PC-9 (cell line): Measurements from ENCODE around the gene CPSF4L. TPM values are rescaled to one million over a fixed set of nuclear protein-coding genes. Genes with fewer than 3 reads are reported as not detected.

Experiments
- BruUV-seq: library from RNA; stranded (reverse); fragments of 400-500 nt; replicated peaks from 2 replicates; lab custom pipeline; 2021; lab: Mats Ljungman, UMichigan
- CTCF ChIA-PET: fragments of 300-600 bp; sonication (Branson Sonifier 250); formaldehyde crosslinking; loops from one replicate; lab custom pipeline; 2022; ENCODE audit warnings: antibody characterized with exemption; lab: Charles Lee
- POLR2A ChIA-PET: fragments of 300-600 bp; sonication (Branson Sonifier 250); formaldehyde crosslinking; loops from one replicate; lab custom pipeline; 2022; ENCODE audit warnings: antibody characterized with exemption; ENCODE audit not compliant: unreplicated experiment; lab: Charles Lee
- DNase-seq, 2 experiments: peaks; one replicate each; pipeline versions ENCODE4 v3.0.0 to v3.0.0-alpha.2; 2015 to 2022; ENCODE audit warnings: mixed read lengths in 1 of 2
- H2AFZ ChIP-seq: fragments of 200-600 bp; sonication (generic); 2 replicates; pipeline ENCODE4 v1.8.1; 2017; ENCODE audit warnings: antibody characterized with exemption
- H3F3A ChIP-seq: fragments of 200-600 bp; sonication (generic); 2 replicates; pipeline ENCODE4 v1.8.1; 2017; ENCODE audit warnings: antibody characterized with exemption, mild to moderate bottlenecking, low read depth; ENCODE audit not compliant: insufficient read depth
- H3K27ac ChIP-seq: fragments of 200-600 bp; sonication (generic); 2 replicates; pipeline ENCODE4 v1.6.1; 2016; ENCODE audit warnings: mixed run types
- H3K27me3 ChIP-seq: fragments of 200-600 bp; sonication (generic); 2 replicates; pipeline ENCODE4 v1.6.1; 2016; ENCODE audit warnings: low read depth, mixed run types; ENCODE audit not compliant: insufficient read depth
- H3K36me3 ChIP-seq: fragments of 200-600 bp; sonication (generic); 2 replicates; pipeline ENCODE4 v1.6.1; 2016; ENCODE audit warnings: low read depth, mixed run types
- H3K4me1 ChIP-seq: fragments of 200-600 bp; sonication (generic); replicated peaks from 2 replicates; pipeline ENCODE4 v1.6.1; 2016; ENCODE audit warnings: mixed run types; ENCODE audit not compliant: insufficient read depth
- H3K4me2 ChIP-seq: fragments of 200-600 bp; sonication (generic); 2 replicates; pipeline ENCODE4 v1.6.1; 2017; ENCODE audit warnings: mixed run types
- H3K4me3 ChIP-seq: fragments of 200-600 bp; sonication (generic); 2 replicates; pipeline ENCODE4 v1.6.1; 2016; ENCODE audit warnings: mixed run types
- H3K79me2 ChIP-seq: fragments of 200-600 bp; sonication (generic); 2 replicates; pipeline ENCODE4 v1.6.1; 2017; ENCODE audit warnings: low read depth, mixed run types
- H3K9me2 ChIP-seq: fragments of 200-600 bp; sonication (generic); 2 replicates; pipeline ENCODE4 v1.8.1; 2017; ENCODE audit warnings: mild to moderate bottlenecking; ENCODE audit not compliant: insufficient read depth
- H3K9me3 ChIP-seq: fragments of 200-600 bp; sonication (generic); 2 replicates; pipeline ENCODE4 v1.8.1; 2016; ENCODE audit warnings: low read depth; ENCODE audit not compliant: insufficient read depth
- H4K20me1 ChIP-seq: fragments of 200-600 bp; sonication (generic); 2 replicates; pipeline ENCODE4 v1.8.1; 2017; ENCODE audit not compliant: insufficient read depth
- EZH2 ChIP-seq: fragments of 200-600 bp; sonication (generic); IDR thresholded peaks from 2 replicates; pipeline ENCODE4 v1.8.0; 2017; ENCODE audit warnings: antibody characterized with exemption, low read depth
- intact Hi-C: fragments of 100-400 bp; cut with micrococcal nuclease; formaldehyde crosslinking; loops from one replicate; pipeline ENCODE4 v1.10.0; 2022; ENCODE audit not compliant: unreplicated experiment
- total RNA-seq: library from RNA; stranded (reverse); gene quantifications from 2 replicates; pipeline ENCODE4 v1.2.3, GENCODE V29; 2021
- TF ChIP-seq, protein P1 (sequence below): fragments of 200-600 bp; sonication (generic); conservative IDR thresholded peaks from 2 replicates; pipeline ENCODE4 v1.6.1; 2017; ENCODE audit warnings: mixed run types, antibody characterized with exemption, mild to moderate bottlenecking, moderate library complexity

The CPSF4L gene
- total RNA-seq, 1 experiment from 2014 or later = 0.52 TPM

DNA sequence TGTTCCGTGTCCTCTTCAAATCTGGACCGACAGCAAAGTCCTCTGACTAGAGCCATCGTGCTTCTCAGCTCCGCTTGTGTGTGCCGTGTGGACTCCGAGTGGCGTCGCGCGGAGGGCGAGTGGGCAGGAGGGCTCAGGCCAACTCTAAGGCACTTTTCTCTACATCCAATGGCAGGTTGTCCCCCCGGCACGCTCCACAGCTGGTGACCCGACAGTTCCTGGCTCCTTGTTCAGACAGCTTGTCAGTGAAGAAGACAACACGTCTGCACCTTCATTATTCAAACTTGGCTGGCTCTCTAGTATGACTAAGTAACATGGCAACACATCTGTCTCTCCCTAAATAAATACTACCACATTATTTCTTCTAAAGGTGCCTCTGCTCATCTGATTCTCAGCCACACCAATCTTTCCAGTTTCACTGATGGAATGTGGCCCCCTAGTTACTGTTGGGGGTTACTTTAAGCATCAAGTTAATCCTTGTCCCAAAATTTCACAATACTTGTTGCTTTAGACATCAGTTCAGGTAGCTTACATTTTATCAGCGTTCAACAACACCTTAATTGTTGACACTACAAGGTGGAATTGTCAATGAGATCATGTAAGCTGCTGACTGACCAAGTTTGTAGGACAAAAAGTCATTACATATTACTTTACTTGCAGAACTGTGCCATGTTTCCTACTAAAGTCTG lies 53.4 kb downstream of the CPSF4L start:
- no peak overlapping the region for H3K27ac ChIP-seq
- POLR2A ChIA-PET = no interaction called here

DNA sequence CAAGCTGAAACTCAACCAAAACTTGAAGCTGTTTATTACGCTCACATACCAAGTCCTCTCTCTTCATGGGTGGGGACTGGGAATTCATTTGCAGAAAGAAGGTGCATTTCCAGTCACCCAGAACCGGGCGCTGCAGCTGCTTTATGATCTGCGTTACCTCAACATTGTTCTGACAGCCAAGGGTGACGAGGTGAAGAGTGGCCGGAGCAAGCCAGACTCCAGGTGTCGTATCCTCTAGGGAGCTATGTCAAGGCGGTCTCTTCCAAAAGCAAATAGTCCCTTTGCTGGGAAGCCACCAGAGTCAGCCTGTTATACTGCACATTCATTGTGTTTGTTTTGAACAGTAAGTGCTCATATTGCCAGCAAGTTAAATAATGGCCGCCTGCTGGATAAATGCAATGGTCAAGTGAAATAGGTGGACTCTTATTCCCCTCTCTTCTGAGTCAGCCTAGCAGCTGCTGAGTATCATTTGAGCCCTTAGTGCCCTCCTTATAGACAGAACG lies 56.2 kb downstream of the CPSF4L start:
- intact Hi-C loops = no loop called here

More for the DNA sequence above, 53.4 kb downstream of the CPSF4L start:
- Histone ChIP-seq H3K79me2 (peaks cover 6% of the 10 kb centered on the region; the same call in 1 of the 2 replicates), H3K4me3 (no peak overlapping the region), H2AFZ (no peak overlapping the region), H3K36me3 (peaks cover 25% of the 10 kb centered on the region), H3K27me3 (no peaks in the 10 kb centered on the region), H4K20me1 (peaks cover 17% of the 10 kb centered on the region; the same call in 1 of the 2 replicates), H3K4me2 (no peak overlapping the region), H3F3A (peaks cover 20% of the 10 kb centered on the region), H3K4me1 (no peaks in the 10 kb centered on the region), H3K9me2 (no peaks in the 10 kb centered on the region), H3K9me3 (no peaks in the 10 kb centered on the region)
- intact Hi-C loops = no loop called here
- TF ChIP-seq, protein P1, sequence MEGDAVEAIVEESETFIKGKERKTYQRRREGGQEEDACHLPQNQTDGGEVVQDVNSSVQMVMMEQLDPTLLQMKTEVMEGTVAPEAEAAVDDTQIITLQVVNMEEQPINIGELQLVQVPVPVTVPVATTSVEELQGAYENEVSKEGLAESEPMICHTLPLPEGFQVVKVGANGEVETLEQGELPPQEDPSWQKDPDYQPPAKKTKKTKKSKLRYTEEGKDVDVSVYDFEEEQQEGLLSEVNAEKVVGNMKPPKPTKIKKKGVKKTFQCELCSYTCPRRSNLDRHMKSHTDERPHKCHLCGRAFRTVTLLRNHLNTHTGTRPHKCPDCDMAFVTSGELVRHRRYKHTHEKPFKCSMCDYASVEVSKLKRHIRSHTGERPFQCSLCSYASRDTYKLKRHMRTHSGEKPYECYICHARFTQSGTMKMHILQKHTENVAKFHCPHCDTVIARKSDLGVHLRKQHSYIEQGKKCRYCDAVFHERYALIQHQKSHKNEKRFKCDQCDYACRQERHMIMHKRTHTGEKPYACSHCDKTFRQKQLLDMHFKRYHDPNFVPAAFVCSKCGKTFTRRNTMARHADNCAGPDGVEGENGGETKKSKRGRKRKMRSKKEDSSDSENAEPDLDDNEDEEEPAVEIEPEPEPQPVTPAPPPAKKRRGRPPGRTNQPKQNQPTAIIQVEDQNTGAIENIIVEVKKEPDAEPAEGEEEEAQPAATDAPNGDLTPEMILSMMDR = no peak
- TF ChIP-seq EZH2 = no peak
- TSS peak; percentile 14 for BruUV-seq
- CTCF ChIA-PET = no interaction called here
- DNase-seq = no peak

DNA sequence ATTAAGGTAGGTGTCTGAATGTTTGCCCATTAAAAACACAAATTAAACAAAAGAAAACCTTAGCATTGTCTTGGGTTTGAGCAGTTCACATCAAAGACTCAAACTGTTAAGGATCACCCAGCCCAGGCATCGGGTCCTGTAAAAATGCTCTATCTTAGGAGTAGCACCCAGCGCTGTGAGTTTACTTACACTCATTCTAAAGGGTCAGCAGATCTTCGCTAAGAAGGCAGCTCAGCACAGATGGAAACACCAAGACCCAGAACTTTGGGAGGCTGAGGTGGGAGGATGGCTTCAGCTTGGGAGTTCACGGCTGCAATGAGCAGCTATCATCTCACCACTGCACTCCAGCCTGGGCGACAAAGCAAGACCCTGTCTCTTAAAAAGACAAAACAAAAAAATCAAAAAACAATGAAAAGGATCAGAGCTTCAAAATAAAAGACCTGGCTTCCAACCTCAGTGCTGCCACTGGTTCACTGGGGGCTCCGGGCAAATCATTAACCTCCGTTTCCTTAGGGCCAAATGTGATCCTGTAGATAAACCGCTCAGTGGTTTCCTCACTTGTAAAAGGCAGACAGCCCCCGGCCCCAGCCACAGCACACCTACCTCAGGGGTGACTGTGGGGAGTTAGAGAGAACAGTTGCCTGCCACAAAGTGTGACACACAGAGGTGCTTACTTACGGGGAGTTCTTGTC lies 57.7 kb downstream of the CPSF4L start:
- Histone ChIP-seq H3K4me2 (no peak overlapping the region), H3K9me2 (no peaks in the 10 kb centered on the region), H3K4me3 (no peak overlapping the region), H2AFZ (no peak overlapping the region), H3F3A (peaks cover 13% of the 10 kb centered on the region), H3K9me3 (no peaks in the 10 kb centered on the region), H3K27me3 (no peaks in the 10 kb centered on the region), H3K36me3 (peaks cover 34% of the 10 kb centered on the region), H4K20me1 (no peaks in the 10 kb centered on the region), H3K4me1 (no peaks in the 10 kb centered on the region), H3K27ac (no peak overlapping the region), H3K79me2 (no peaks in the 10 kb centered on the region)
- DNase-seq = no peak
- intact Hi-C loops = no loop called here
- no TSS peak for BruUV-seq
- ChIA-PET CTCF (no interaction called here), POLR2A (interaction anchor here (0.6 kb wide), 1 partner anchor 178 kb away, joined by 3 read pairs; no protein-coding TSS in a partner anchor)
- TF ChIP-seq EZH2 = no peak
- TF ChIP-seq, protein P1 = no peak

More for the DNA sequence above, 56.2 kb downstream of the CPSF4L start:
- CTCF ChIA-PET = no interaction called here
- no TSS peak for BruUV-seq
- POLR2A ChIA-PET = no interaction called here
- Histone ChIP-seq H3K4me3 (no peak overlapping the region), H3K36me3 (peaks cover 41% of the 10 kb centered on the region), H3K9me3 (no peaks in the 10 kb centered on the region), H2AFZ (no peak overlapping the region), H3F3A (peaks cover 13% of the 10 kb centered on the region), H4K20me1 (peaks cover 13% of the 10 kb centered on the region; the same call in 1 of the 2 replicates), H3K4me2 (no peak overlapping the region), H3K9me2 (no peaks in the 10 kb centered on the region), H3K27me3 (no peaks in the 10 kb centered on the region), H3K79me2 (peaks cover 6% of the 10 kb centered on the region; the same call in 1 of the 2 replicates), H3K27ac (no peak overlapping the region), H3K4me1 (no peaks in the 10 kb centered on the region)
- no peak for DNase-seq
- TF ChIP-seq, protein P1 = no peak
- no peak for TF ChIP-seq EZH2
